NCI-H82 (cell line): ENCODE results near the gene FNDC5.

Experiments
- DNase-seq: peaks from one replicate; lab custom pipeline; 2025; lab: John Stamatoyannopoulos, UW

Gene FNDC5

GRCh38 chr1:32897082-32898049 lies 26.7 kb upstream of the FNDC5 start:
- DNase-seq = no peak

- DNase-seq = no peak
These were observed 25.7 kb upstream of the FNDC5 start for GRCh38 chr1:32896451-32896850.

- no peak for DNase-seq
These were observed 24.9 kb upstream of the FNDC5 start for GRCh38 chr1:32895325-32896215.

- DNase-seq = no peak
These were observed 24.0 kb upstream of the FNDC5 start for GRCh38 chr1:32894681-32895080.

- peak; percentile 60 for DNase-seq
These were observed 23.4 kb upstream of the FNDC5 start for GRCh38 chr1:32894019-32894600.

GRCh38 chr1:32893198-32894018 lies 22.7 kb upstream of the FNDC5 start:
- DNase-seq = peak; percentile 90

GRCh38 chr1:32892368-32893197 lies 21.9 kb upstream of the FNDC5 start:
- peak; percentile 95 for DNase-seq

GRCh38 chr1:32891630-32892029 lies 20.9 kb upstream of the FNDC5 start:
- no peak for DNase-seq

GRCh38 chr1:32891241-32891570 lies 20.5 kb upstream of the FNDC5 start:
- DNase-seq = no peak

GRCh38 chr1:32890516-32891240 lies 20.0 kb upstream of the FNDC5 start:
- peak; percentile 72 for DNase-seq

GRCh38 chr1:32889731-32890278 lies 19.1 kb upstream of the FNDC5 start:
- DNase-seq = peak; percentile 39

GRCh38 chr1:32888677-32889420 lies 18.1 kb upstream of the FNDC5 start:
- no peak for DNase-seq

GRCh38 chr1:32888134-32888533 lies 17.4 kb upstream of the FNDC5 start:
- no peak for DNase-seq

GRCh38 chr1:32887623-32888022 lies 16.9 kb upstream of the FNDC5 start:
- DNase-seq = no peak

GRCh38 chr1:32886828-32887414 lies 16.2 kb upstream of the FNDC5 start:
- DNase-seq = peak; percentile 54

- DNase-seq = peak; percentile 90
These were observed 15.5 kb upstream of the FNDC5 start, which contains the start of gene HPCA for GRCh38 chr1:32886004-32886827. HPCA (plus strand) TSS chr1:32886491; CDS start chr1:32888899, 2,408 bp downstream.

GRCh38 chr1:32885676-32886003 lies 14.9 kb upstream of the FNDC5 start:
- peak; percentile 96 for DNase-seq

GRCh38 chr1:32884726-32885125 lies 14.0 kb upstream of the FNDC5 start:
- peak; percentile 98 for DNase-seq
